GM04503 (cell line): ENCODE results near the gene XRCC5.
"Not testable (repeated sequence)": the region's sequence is repeated elsewhere in the genome, so short reads cannot be mapped to it uniquely, and the experiment has no call there.

Experiments
- DNase-seq: peaks from one replicate; pipeline ENCODE4 v3.0.0-alpha.2; 2012; ENCODE audit warnings: low read depth

Gene XRCC5

DNA sequence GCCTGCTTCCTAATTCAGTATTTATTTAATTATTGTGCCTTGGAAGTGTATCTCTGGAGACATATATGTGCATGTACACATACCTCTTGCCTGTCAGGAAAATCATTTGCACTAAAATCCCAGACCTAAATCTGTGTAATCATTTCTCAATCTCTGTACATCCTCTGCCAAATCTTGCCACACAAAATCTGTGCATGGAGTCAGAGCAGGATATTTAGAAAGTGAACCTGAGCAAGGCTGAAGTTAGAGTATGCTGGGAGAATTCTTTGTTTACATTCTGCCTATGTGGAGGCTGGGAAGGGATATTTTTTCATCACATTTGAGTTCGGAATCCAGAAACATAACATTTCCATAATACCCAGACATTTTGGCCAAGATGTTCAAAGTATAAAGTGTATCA lies 9.3 kb downstream of the XRCC5 start:
- no peak for DNase-seq

DNA sequence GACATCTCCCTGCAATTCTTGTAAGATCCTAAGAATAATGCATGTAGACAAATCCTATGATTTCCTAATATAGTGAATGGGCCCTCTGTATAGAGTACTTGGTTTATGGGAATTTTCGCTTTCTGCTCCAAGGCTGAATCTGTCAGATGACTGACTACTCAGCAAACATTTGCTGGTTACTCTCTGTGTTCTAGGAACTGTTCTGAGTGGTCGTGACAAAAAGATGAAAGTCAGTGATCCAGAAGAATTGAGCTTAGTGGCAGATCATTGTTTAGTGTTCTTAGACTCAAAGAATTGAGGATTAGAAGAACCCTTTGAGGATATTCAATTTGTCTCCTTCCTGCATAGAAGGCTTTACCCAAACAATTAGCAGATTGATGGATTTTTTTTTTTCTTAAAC lies 10.0 kb downstream of the XRCC5 start:
- no peak for DNase-seq

DNA sequence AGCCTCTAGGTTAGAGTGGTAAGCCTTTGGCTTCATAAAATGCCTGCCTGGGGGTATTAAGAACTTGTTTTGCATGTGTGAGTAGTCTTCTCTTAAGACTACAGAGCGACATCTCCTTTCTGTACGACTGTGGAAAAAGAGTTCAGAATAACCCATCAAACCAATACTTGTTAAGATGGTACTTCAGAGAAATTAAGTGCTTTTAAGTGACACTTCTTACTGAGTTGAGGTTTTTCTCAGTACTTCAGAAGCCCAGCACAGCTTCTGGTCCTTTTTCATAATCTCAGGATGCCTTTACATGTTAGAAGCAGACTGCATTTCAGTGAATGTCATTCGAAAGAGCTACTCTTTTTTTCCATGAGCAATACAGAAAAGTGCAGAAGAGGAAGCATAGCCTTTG lies 10.8 kb downstream of the XRCC5 start:
- DNase-seq = no peak

- no peak for DNase-seq
Observed at GRCh38 chr2:216121255-216121654, 12.1 kb downstream of the XRCC5 start.

DNA sequence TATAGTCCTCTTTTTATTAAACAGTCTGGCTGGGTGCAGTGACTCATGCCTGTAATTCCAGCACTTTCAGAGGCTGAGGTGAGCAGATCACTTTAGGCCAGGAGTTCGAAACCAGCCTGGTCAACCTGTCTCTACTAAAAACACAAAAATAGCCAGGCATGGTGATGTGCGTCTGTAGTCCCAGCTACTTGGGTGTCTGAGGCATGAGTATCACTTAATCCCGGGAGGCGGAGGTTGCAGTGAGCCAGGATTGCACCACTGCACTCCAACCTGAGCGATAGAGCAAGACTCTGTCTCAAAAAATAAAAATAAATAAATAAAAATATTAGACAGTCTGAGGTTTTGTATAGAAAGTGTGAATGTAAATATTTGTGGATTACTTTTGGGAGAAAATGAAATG lies 17.8 kb downstream of the XRCC5 start:
- DNase-seq = no peak

DNA sequence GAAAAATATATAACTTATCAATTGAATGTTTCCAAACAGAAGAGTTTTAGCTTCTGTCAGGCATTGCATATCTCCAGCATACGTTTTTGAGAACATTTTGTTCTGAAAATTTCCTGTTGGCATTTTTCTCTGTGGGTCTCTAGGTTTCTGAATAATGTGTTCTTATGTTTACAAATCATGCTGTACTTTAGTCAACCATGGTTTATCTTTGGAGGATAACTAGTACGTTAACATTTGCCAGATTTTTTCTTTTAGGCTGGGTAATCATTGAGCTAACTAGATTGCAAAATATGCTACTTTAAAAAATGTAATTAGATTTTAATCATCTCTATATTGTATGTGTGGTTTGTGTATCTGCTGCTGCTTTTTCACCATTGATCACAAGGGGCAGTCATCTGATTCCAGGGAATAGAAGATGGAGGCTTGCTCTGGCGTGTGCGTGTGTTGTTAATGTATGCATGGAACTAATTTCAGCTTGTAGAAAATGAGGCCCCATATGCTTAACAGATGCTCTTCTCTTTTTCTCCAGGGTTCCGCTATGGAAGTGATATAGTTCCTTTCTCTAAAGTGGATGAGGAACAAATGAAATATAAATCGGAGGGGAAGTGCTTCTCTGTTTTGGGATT lies 21.3 kb downstream of the XRCC5 start:
- no peak for DNase-seq

DNA sequence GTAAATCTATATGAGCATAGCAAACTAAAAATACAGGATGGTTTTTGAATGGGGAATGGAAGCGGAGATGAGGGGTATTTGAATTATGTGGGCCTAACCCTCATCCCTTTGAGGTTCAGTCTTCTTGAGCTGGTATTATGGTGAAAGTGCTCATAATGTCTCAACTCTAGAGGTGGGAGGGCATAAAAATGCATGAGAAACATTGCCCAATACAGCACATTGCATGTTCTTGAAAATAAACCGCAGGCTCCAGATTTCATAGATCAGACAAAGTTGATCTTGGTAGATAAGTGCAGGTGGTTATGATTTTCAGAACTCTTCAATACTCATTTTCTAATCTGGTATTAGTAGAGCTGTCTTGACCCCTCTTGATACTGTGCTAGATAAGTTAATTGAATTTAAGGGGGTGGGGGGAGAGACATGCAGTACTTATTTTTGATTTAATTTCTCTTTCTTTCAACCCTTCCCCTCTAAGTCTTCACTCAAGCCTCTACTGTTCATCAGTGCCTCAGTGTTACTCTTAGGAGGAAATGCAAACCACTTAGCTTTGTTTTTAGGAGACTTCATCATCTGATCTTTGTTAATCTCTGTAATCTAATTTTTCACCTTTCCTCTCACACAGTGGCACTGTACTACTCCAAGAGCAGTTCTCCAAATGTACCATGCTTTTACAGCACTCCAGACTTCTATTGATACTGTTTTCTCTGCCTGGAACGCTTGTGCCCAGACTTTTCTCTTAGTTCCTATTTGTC lies 22.2 kb downstream of the XRCC5 start:
- DNase-seq = no peak

DNA sequence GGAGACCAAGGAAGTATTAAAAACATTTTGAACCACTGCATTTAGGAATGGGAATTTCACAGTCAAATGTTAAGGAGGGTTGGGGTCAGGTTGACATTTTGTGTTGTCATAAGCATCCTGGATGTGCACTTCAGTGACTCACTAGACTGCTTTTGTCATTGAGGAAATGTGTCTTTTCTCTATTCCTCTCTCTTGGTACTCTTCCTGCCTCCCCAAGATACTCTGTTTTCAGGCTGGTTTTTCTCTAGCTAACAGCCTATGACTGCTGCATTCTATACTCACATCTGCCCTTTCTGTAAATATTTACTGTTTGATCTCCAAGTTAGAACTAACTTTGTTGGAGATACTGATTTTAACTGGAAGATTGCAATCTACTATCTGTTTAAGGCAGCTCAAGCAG lies 23.4 kb downstream of the XRCC5 start:
- no peak for DNase-seq

GRCh38 chr2:216133397-216133796 lies 24.2 kb downstream of the XRCC5 start:
- no peak for DNase-seq

GRCh38 chr2:216134958-216135541 lies 25.9 kb downstream of the XRCC5 start:
- DNase-seq = no peak

GRCh38 chr2:216139884-216140283 lies 30.7 kb downstream of the XRCC5 start:
- no peak for DNase-seq

DNA sequence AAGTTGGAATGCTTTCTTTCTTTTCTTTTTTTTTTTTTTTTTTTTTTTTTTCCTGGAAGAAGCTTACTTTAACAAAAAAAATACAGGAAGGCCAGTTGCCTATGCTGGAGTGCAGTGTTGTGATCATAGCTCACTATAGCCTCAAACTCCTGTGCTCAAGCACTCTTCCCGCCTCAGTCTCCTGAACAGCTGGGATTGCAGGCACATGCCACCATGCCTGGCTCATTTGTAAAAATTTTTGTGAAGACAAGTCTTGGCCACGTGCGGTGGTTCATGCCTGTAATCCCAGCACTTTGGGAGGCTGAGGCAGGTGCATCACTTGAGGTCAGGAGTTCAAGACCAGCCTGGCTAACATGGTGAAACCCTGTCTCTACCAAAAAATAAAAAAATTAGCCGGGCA lies 32.4 kb downstream of the XRCC5 start:
- not testable (repeated sequence) for DNase-seq

DNA sequence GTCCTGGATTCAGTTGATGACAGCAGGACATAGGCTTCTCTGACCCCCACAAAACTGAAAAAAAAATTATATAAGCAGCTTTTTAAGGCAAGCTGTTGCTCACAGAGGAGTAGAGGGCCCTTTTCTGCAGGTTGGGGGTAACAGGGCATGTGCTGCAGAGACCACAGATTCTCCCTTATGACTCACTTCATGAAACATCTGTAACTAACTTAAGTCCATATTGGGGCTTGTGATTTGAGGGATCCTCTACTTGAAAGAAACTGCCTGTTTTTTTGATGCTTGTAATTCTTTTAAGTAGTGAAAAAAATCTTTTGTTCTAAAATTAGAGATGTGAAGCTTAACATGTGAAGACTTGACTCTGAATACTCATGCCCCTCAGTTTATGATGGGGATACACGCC lies 33.4 kb downstream of the XRCC5 start:
- peak; percentile 39 for DNase-seq

GRCh38 chr2:216144372-216144771 lies 35.2 kb downstream of the XRCC5 start:
- DNase-seq = no peak

DNA sequence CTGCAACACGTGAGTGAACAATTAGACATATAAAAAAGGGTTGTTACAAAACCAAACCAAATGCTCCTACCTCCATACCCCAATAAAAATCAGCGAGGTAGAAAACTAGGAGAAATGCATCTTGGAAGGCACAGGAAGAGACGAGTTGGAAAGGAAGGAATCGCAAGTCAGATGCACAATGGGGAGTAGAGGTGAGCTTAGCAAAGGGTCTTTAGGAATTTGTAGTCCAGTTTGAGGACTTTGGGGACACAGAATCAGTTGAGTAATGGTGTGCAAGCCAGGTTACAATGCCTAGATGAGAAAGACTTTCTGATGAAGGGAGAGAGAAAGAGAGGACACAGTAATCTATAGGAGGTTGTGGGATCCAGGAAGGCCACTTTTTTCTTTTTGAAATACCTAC lies 35.7 kb downstream of the XRCC5 start:
- no peak for DNase-seq

- DNase-seq = no peak
Observed at GRCh38 chr2:216146573-216146972, 37.4 kb downstream of the XRCC5 start.

DNA sequence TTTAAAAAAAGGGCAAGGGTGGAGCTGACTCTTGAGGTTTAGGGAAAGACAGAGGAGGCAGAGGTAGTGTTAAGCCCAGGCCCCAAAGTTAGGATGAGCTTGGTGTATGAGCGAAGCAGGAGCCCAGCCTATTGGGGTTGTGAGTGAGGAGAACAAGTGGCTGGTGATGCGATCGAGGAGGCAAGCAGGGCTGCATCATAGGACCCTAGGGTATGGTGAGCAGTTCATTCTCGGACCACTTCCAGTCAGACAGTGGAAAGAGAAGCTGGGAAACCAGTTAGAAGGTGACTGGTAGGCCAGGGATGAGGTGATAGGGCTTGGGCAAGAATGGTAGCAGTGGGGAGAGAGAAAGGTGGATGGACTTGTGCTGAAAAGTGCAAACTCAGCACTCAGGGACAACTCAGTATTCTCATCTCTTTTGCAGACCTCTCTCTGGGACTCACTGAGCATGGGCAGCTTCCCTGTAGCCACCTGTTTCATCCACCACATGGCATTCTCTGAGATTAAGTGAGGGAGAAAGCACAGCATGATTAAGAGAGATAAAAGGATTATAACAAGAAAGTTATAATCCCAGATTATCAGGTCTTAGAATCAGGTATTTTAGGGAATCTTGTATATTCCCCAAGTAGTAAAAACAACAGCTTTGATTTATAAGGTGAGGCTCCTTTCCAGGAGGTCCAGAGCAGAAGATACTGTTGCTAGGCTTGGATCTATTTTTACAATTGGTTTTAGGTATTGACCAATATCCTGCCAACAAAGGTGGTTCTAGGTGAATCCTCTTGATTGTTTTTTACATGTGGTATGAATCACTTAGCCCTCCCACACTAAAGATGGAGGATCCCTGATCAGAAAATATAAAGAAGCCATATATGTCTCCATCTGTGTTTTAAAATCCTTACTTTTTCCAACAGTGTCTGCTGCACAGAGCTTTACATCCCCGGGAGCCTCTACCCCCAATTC lies 38.3 kb downstream of the XRCC5 start:
- DNase-seq = no peak

DNA sequence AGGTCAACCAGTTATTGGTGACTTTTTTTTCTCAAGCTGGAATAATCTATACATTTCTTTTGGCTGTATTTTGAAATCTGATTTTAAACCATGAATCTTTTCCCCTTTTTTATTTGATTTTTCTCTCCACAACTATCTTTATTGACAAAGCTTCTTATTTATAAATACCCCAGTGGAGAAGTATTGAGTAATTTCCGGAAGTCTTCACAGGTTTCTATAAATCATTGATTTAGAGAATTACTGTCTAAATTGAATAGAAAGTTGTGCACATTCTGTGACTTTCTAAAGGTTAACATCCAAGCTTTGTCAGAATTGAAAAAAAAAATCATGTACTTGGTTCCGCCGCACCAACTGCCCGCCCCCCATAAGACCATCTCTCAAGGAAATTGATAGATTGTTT lies 39.8 kb downstream of the XRCC5 start:
- DNase-seq = no peak

- DNase-seq = no peak
Observed at GRCh38 chr2:216149741-216150140, 40.6 kb downstream of the XRCC5 start.

- DNase-seq = no peak
Observed at GRCh38 chr2:216151313-216152025, 42.3 kb downstream of the XRCC5 start.

- DNase-seq = no peak
Observed at GRCh38 chr2:216155954-216156353, 46.8 kb downstream of the XRCC5 start.

DNA sequence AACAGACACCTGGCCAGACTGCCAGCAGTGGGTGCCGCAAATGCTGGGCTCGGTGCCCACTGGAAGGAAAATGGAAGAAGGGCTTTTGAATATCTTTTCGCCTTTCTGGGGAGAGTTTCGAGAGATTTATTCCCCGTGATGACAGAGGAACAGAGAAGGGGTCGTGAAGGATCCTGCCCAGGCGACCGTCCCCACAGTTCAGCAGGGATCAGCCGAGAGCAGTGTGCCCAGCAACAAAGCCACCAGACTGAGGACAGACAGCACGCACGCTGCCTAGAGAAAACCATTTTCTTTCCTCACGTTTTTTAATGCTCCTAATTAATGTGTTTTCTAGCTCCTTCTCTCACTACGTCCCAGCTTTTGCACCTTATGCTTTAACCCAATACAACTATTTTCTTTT lies 47.7 kb downstream of the XRCC5 start:
- no peak for DNase-seq
